Measurements from ENCODE around the gene STOX1. TPM values are rescaled to one million over a fixed set of nuclear protein-coding genes. Genes with fewer than 3 reads are reported as not detected.
A peak's percentile ranks its signal among the peaks of the same experiment; 100 is the strongest.
"Not testable (repeated sequence)": the region's sequence is repeated elsewhere in the genome, so short reads cannot be mapped to it uniquely, and the experiment has no call there.

Gene STOX1
- total RNA-seq, 2 donors from 2014 or later, result 0.19 to 0.41 TPM

GRCh38 chr10:68840650-68841049, 13.3 kb downstream of the STOX1 start:
- not testable (repeated sequence) for H3K4me3 Mint-ChIP-seq; H3K4me1 Mint-ChIP-seq (ENCODE audit: low read depth); H3K27me3 Mint-ChIP-seq (ENCODE audit: low read depth); H3K36me3 Mint-ChIP-seq (ENCODE audit: insufficient read depth in 2 of 2); H3K9me3 Mint-ChIP-seq; ATAC-seq (replicated peaks in 1 of 2); DNase-seq; H3K27ac Mint-ChIP-seq

GRCh38 chr10:68848281-68848680, 20.9 kb downstream of the STOX1 start:
- Mint-ChIP-seq H3K27ac (no peak overlapping the region), H3K4me3 (no peak overlapping the region), H3K27me3 (ENCODE audit: low read depth) (no peaks in the 10 kb centered on the region), H3K36me3 (ENCODE audit: insufficient read depth in 2 of 2) (no peaks in the 10 kb centered on the region), H3K4me1 (ENCODE audit: low read depth) (no peaks in the 10 kb centered on the region), H3K9me3 (no peaks in the 10 kb centered on the region)
- ATAC-seq (replicated peaks in 1 of 2), result no peak
- no peak for DNase-seq

GRCh38 chr10:68848806-68849205, 21.5 kb downstream of the STOX1 start:
- no peaks in the 10 kb centered on the region for H3K36me3 Mint-ChIP-seq (ENCODE audit: insufficient read depth in 2 of 2)
- H3K9me3 Mint-ChIP-seq, result no peaks in the 10 kb centered on the region
- H3K27ac Mint-ChIP-seq, result no peak overlapping the region
- no peak overlapping the region for H3K4me3 Mint-ChIP-seq
- H3K4me1 Mint-ChIP-seq (ENCODE audit: low read depth), result no peaks in the 10 kb centered on the region
- DNase-seq (no peak), ATAC-seq (replicated peaks in 1 of 2) (no peak)
- no peaks in the 10 kb centered on the region for H3K27me3 Mint-ChIP-seq (ENCODE audit: low read depth)

DNA sequence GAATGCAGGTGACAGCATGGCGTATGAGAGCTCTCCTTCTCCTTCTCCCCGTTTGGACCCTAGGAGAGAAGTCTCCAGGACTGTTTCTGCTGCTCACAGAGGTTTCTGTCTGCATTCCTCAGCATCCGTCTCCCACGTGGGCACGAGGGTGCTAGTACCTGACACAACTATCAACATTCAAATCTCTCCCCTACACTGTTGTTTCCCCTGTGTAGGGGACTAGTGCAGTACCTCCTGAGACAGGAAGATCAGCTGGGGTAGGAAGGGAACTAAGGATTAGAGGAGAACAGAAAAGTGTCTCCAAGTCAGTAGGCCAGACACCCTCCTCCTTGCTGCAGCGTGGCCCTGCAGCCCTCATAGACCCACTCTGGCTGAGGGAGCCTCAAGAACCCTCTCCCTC, 29.0 kb downstream of the STOX1 start:
- DNase-seq (no peak), ATAC-seq (replicated peaks in 1 of 2) (no peak)
- Mint-ChIP-seq H3K4me1 (ENCODE audit: low read depth) (no peaks in the 10 kb centered on the region), H3K27me3 (ENCODE audit: low read depth) (no peaks in the 10 kb centered on the region), H3K36me3 (ENCODE audit: insufficient read depth in 2 of 2) (peaks cover 7 to 10% of the 10 kb centered on the region in 2 donors), H3K27ac (no peak overlapping the region), H3K4me3 (no peak overlapping the region), H3K9me3 (peaks cover 5 to 10% of the 10 kb centered on the region in 2 donors)

DNA sequence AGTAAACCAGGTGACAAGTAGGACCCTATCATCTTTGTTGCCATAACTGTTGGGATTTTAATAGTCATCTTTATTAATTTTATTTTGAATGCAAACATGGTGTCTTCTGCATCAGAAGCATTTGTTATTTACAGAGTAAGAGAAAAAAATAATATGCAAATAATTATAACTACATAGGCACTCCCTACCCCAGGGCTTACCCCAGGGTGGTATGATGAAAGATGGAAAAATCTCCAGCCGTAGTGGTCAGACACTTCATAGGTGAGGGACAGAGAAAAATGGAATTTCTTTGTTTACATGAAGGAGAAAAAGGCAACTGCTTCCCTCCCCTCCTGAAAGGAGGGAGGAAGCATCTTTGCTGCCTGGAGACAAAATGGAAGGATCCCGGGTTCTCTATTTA, 29.7 kb downstream of the STOX1 start:
- ATAC-seq (replicated peaks in 1 of 2) (no peak), DNase-seq (no peak)
- H3K9me3 Mint-ChIP-seq, result peaks cover 5 to 10% of the 10 kb centered on the region in 2 donors
- no peak overlapping the region for H3K27ac Mint-ChIP-seq
- H3K4me1 Mint-ChIP-seq (ENCODE audit: low read depth), result no peaks in the 10 kb centered on the region
- H3K36me3 Mint-ChIP-seq (ENCODE audit: insufficient read depth in 2 of 2), result peaks cover 8 to 13% of the 10 kb centered on the region in 2 donors
- no peaks in the 10 kb centered on the region for H3K27me3 Mint-ChIP-seq (ENCODE audit: low read depth)
- no peak overlapping the region for H3K4me3 Mint-ChIP-seq

DNA sequence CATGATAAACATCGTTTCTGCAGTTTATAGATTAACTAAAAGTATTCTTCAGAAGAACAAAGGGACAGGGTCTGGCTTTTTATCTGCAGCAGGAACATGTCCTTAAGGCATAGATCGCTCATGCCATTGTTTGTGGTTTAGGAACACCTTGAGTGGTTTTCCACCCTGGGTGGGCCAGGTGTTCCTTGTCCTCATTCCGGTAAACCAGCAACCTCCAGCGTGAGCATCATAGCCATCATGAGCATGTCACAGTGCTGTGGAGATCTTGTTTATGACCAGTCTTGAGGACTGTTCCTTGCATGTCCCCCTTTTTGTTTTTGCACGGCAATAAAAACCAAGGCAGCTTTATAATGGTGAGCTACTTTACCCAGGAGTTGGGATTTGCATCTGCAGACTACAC, 33.9 kb downstream of the STOX1 start:
- H3K27ac Mint-ChIP-seq, result no peak overlapping the region
- H3K4me1 Mint-ChIP-seq (ENCODE audit: low read depth), result peaks cover 1% of the 10 kb centered on the region
- no peaks in the 10 kb centered on the region for H3K27me3 Mint-ChIP-seq (ENCODE audit: low read depth)
- peaks cover 5 to 10% of the 10 kb centered on the region in 2 donors for H3K9me3 Mint-ChIP-seq
- peaks cover 8 to 13% of the 10 kb centered on the region in 2 donors for H3K36me3 Mint-ChIP-seq (ENCODE audit: insufficient read depth in 2 of 2)
- H3K4me3 Mint-ChIP-seq, result no peak overlapping the region
- ATAC-seq (replicated peaks in 1 of 2), result no peak
- DNase-seq, result no peak

GRCh38 chr10:68864611-68865010, 37.3 kb downstream of the STOX1 start:
- peaks cover 6 to 12% of the 10 kb centered on the region in 2 donors for H3K36me3 Mint-ChIP-seq (ENCODE audit: insufficient read depth in 2 of 2)
- H3K4me3 Mint-ChIP-seq, result no peak overlapping the region
- ATAC-seq (replicated peaks in 1 of 2), result no peak
- peaks cover 5 to 8% of the 10 kb centered on the region in 2 donors for H3K9me3 Mint-ChIP-seq
- DNase-seq, result no peak
- no peaks in the 10 kb centered on the region for H3K27me3 Mint-ChIP-seq (ENCODE audit: low read depth)
- H3K27ac Mint-ChIP-seq, result no peak overlapping the region
- H3K4me1 Mint-ChIP-seq (ENCODE audit: low read depth), result peaks cover 5% of the 10 kb centered on the region

DNA sequence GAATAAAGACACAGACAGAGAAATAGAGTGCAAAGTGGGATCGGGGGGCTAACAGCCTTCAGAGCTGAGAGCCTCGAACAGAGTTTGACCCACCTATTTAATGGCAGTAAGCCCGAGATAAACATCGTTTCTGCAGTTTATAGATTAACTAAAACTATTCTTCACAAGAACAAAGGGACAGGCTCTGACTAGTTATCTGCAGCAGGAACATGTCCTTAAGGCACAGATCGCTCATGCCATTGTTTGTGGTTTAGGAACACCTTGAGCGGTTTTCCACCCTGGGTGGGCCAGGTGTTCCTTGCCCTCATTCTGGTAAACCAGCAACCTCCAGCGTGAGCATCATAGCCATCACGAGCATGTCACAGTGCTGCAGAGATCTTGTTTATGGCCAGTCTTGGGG, 40.8 kb downstream of the STOX1 start:
- H3K9me3 Mint-ChIP-seq; DNase-seq; ATAC-seq (replicated peaks in 1 of 2); H3K36me3 Mint-ChIP-seq (ENCODE audit: insufficient read depth in 2 of 2); H3K27me3 Mint-ChIP-seq (ENCODE audit: low read depth); H3K4me3 Mint-ChIP-seq; H3K27ac Mint-ChIP-seq: not testable (repeated sequence)
- peaks cover 21% of the 10 kb centered on the region for H3K4me1 Mint-ChIP-seq (ENCODE audit: low read depth)

GRCh38 chr10:68869623-68870022, 42.3 kb downstream of the STOX1 start:
- no peaks in the 10 kb centered on the region for H3K9me3 Mint-ChIP-seq
- H3K27me3 Mint-ChIP-seq (ENCODE audit: low read depth), result no peaks in the 10 kb centered on the region
- H3K4me1 Mint-ChIP-seq (ENCODE audit: low read depth), result peaks cover 21% of the 10 kb centered on the region
- no peaks in the 10 kb centered on the region for H3K36me3 Mint-ChIP-seq (ENCODE audit: insufficient read depth in 2 of 2)
- no peak for ATAC-seq (replicated peaks in 1 of 2)
- no peak for DNase-seq
- no peak overlapping the region for H3K27ac Mint-ChIP-seq
- H3K4me3 Mint-ChIP-seq, result no peak overlapping the region

DNA sequence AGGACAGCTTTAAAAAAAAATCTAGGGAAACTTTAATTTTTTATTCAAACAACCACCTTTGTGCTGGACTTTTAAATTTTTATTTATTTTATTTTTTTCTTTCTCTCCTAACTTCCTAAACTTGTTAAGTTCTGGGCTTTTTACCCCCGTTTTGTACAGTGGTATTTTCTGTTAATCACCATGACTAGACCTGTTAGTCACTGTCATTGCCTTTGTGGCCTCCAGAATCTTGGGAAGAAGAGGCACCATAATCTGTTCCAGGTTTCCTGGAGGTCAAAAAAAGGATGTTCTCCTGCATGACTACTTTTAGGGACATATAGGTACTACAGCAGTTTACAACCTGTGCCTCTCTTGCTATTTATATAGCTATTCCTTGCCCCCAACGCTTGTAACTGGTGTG, 42.7 kb downstream of the STOX1 start:
- Mint-ChIP-seq H3K27me3 (ENCODE audit: low read depth) (no peaks in the 10 kb centered on the region), H3K4me1 (ENCODE audit: low read depth) (peaks cover 21% of the 10 kb centered on the region), H3K9me3 (no peaks in the 10 kb centered on the region)

GRCh38 chr10:68870545-68871104, 43.3 kb downstream of the STOX1 start:
- Mint-ChIP-seq H3K9me3 (no peaks in the 10 kb centered on the region), H3K4me1 (ENCODE audit: low read depth) (peaks cover 21% of the 10 kb centered on the region), H3K27me3 (ENCODE audit: low read depth) (no peaks in the 10 kb centered on the region), H3K4me3 (no peak overlapping the region), H3K27ac (no peak overlapping the region), H3K36me3 (ENCODE audit: insufficient read depth in 2 of 2) (no peaks in the 10 kb centered on the region)
- DNase-seq, result peak; percentile 3 to 6
- peak; percentile 75 to 82 for ATAC-seq (replicated peaks in 1 of 2)

More for the DNA sequence above, 42.7 kb downstream of the STOX1 start:
- H3K4me3 Mint-ChIP-seq, result no peak overlapping the region
- H3K27ac Mint-ChIP-seq, result no peak overlapping the region
- no peaks in the 10 kb centered on the region for H3K36me3 Mint-ChIP-seq (ENCODE audit: insufficient read depth in 2 of 2)
- ATAC-seq (replicated peaks in 1 of 2), result no peak
- no peak for DNase-seq

GRCh38 chr10:68871105-68871711, 43.9 kb downstream of the STOX1 start:
- Mint-ChIP-seq H3K36me3 (ENCODE audit: insufficient read depth in 2 of 2) (no peaks in the 10 kb centered on the region), H3K4me3 (no peak overlapping the region), H3K4me1 (ENCODE audit: low read depth) (peaks cover 20% of the 10 kb centered on the region), H3K9me3 (no peaks in the 10 kb centered on the region), H3K27ac (no peak overlapping the region), H3K27me3 (ENCODE audit: low read depth) (no peaks in the 10 kb centered on the region)
- DNase-seq (peak in 1 of 2 donors; percentile 5), ATAC-seq (replicated peaks in 1 of 2) (peak; percentile 17 to 29)

DNA sequence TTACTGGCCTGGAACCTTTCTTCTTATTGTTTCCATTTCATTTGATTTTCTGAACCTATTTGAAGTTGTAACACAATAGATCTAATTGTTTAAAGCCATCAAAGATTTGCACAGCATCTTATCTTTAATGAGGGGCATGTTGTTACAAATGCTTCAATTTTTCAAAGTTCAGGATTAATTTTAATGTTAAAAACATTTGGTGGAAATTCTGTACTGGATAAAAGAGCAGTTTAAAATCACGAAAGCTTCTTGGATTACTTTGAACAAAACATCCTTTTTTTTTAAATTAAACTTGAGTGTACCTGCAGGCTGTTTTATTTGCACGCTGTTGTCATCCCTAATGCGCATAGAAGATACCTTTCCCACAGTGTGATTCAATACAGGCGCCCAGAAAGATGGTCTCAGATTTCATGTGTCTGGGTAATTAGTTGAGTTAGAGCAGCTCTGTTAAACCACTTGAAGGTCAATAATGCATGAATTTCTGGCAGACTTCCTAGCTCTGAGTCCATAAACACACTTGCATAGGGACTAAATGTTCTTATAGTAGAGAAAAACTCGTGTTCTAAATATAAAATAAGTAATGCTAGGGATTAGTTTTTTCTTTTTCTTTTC, 44.5 kb downstream of the STOX1 start:
- Mint-ChIP-seq H3K27ac (no peak overlapping the region), H3K4me3 (no peak overlapping the region)

More for the DNA sequence above, 44.5 kb downstream of the STOX1 start:
- Mint-ChIP-seq H3K4me1 (ENCODE audit: low read depth) (peaks cover 16% of the 10 kb centered on the region), H3K27me3 (ENCODE audit: low read depth) (no peaks in the 10 kb centered on the region), H3K36me3 (ENCODE audit: insufficient read depth in 2 of 2) (no peaks in the 10 kb centered on the region), H3K9me3 (no peaks in the 10 kb centered on the region)
- ATAC-seq (replicated peaks in 1 of 2) (no peak), DNase-seq (no peak)

Data from activated T-cell treated with anti-CD3 and anti-CD28 coated beads, Interleukin-2, amount 50 U/mL, for 72 hours (primary cell).